H9 (cell line): ENCODE measurements around the gene DUOXA1. TPM values are rescaled to one million over a fixed set of nuclear protein-coding genes. Genes with fewer than 3 reads are reported as not detected.

Experiments used
- DNase-seq: peaks from one replicate; pipeline ENCODE4 v3.0.0-alpha.2; 2017
- H2AFZ ChIP-seq: one replicate; pipeline ENCODE4 v1.6.1; 2013; ENCODE audit warnings: mild to moderate bottlenecking, low read length, control low read depth, moderate library complexity
- H2AK5ac ChIP-seq: 2 replicates; pipeline ENCODE4 v1.6.1; 2013; ENCODE audit warnings: low read length, control low read depth, mixed read lengths; ENCODE audit not compliant: insufficient read length
- H2BK120ac ChIP-seq: one replicate; pipeline ENCODE4 v1.6.1; 2013; ENCODE audit warnings: low read depth, mild to moderate bottlenecking, low read length, control low read depth, inconsistent platforms; ENCODE audit not compliant: poor library complexity, severe bottlenecking
- H2BK12ac ChIP-seq: 2 replicates; pipeline ENCODE4 v1.6.1; 2013; ENCODE audit warnings: low read length, control low read depth, mixed read lengths, low read depth; ENCODE audit not compliant: insufficient read length
- H2BK15ac ChIP-seq: 2 replicates; pipeline ENCODE4 v1.6.1; 2013; ENCODE audit warnings: low read depth, low read length, control low read depth
- H2BK20ac ChIP-seq: one replicate; pipeline ENCODE4 v1.6.1; 2013; ENCODE audit warnings: low read depth, mild to moderate bottlenecking, low read length, control low read depth, inconsistent platforms; ENCODE audit not compliant: poor library complexity, severe bottlenecking
- H2BK5ac ChIP-seq: 2 replicates; pipeline ENCODE4 v1.6.1; 2013; ENCODE audit warnings: low read length, control low read depth, mixed read lengths; ENCODE audit not compliant: insufficient read length
- H3K14ac ChIP-seq: 2 replicates; pipeline ENCODE4 v1.6.1; 2013; ENCODE audit warnings: low read length, control low read depth; ENCODE audit not compliant: insufficient read depth
- H3K18ac ChIP-seq: 2 replicates; pipeline ENCODE4 v1.6.1; 2013; ENCODE audit warnings: low read depth, mild to moderate bottlenecking, mixed read lengths, low read length, control low read depth; ENCODE audit not compliant: insufficient read length
- H3K23ac ChIP-seq: 2 replicates; pipeline ENCODE4 v1.6.1; 2013; ENCODE audit warnings: low read length, control low read depth, mixed read lengths, low read depth; ENCODE audit not compliant: insufficient read length
- H3K23me2 ChIP-seq: 2 replicates; pipeline ENCODE4 v1.6.1; 2013; ENCODE audit warnings: low read depth, mild to moderate bottlenecking, mixed read lengths, low read length, control low read depth; ENCODE audit not compliant: insufficient read length, poor library complexity, severe bottlenecking
- H3K27ac ChIP-seq: 2 replicates; pipeline ENCODE4 v1.5.1; 2013; ENCODE audit warnings: low read length, control low read depth, mixed read lengths, low read depth; ENCODE audit not compliant: insufficient read length
- H3K27me3 ChIP-seq: 2 replicates; pipeline ENCODE4 v1.6.1; 2013; ENCODE audit warnings: low read length, control low read depth, inconsistent platforms; ENCODE audit not compliant: insufficient read depth
- H3K4ac ChIP-seq: 2 replicates; pipeline ENCODE4 v1.6.1; 2013; ENCODE audit warnings: low read depth, mild to moderate bottlenecking, control low read depth, inconsistent platforms, low read length, moderate library complexity
- H3K4me1 ChIP-seq: 2 replicates; pipeline ENCODE4 v1.6.1; 2013; ENCODE audit warnings: low read length, control low read depth, inconsistent platforms; ENCODE audit not compliant: insufficient read depth
- H3K4me2 ChIP-seq: 2 replicates; pipeline ENCODE4 v1.6.1; 2013; ENCODE audit warnings: low read length, control low read depth, mixed read lengths; ENCODE audit not compliant: insufficient read length, insufficient read depth
- H3K56ac ChIP-seq: 2 replicates; pipeline ENCODE4 v1.6.1; 2013; ENCODE audit warnings: low read depth, mild to moderate bottlenecking, mixed read lengths, low read length, control low read depth; ENCODE audit not compliant: insufficient read length
- H3K79me1 ChIP-seq: 2 replicates; pipeline ENCODE4 v1.6.1; 2013; ENCODE audit warnings: low read depth, mild to moderate bottlenecking, moderate library complexity, low read length, control low read depth, inconsistent platforms; ENCODE audit not compliant: insufficient read depth, poor library complexity, severe bottlenecking
- H3K79me2 ChIP-seq: 2 replicates; pipeline ENCODE4 v1.6.1; 2013; ENCODE audit warnings: low read length, control low read depth, inconsistent platforms; ENCODE audit not compliant: insufficient read depth
- H3K9ac ChIP-seq: 2 replicates; pipeline ENCODE4 v1.6.1; 2013; ENCODE audit warnings: low read length, control low read depth, mixed read lengths; ENCODE audit not compliant: insufficient read length; ENCODE audit errors: extremely low read depth
- H3K9me3 ChIP-seq: one replicate; pipeline ENCODE4 v1.6.1; 2013; ENCODE audit warnings: low read depth, low read length, inconsistent platforms; ENCODE audit not compliant: control insufficient read depth
- H3T11ph ChIP-seq: one replicate; pipeline ENCODE4 v1.6.1; 2013; ENCODE audit warnings: mild to moderate bottlenecking, low read length, control low read depth, inconsistent platforms
- H4K20me1 ChIP-seq: one replicate; pipeline ENCODE4 v1.6.1; 2013; ENCODE audit not compliant: control insufficient read depth, insufficient read length, insufficient read depth
- H4K5ac ChIP-seq: 2 replicates; pipeline ENCODE4 v1.6.1; 2013; ENCODE audit warnings: low read depth, mild to moderate bottlenecking, mixed read lengths, low read length, control low read depth; ENCODE audit not compliant: insufficient read length
- H4K8ac ChIP-seq: replicated peaks from 2 replicates; pipeline ENCODE4 v1.6.1; 2013; ENCODE audit warnings: low read length, control low read depth, mixed read lengths, low read depth; ENCODE audit not compliant: insufficient read length
- H4K91ac ChIP-seq: 2 replicates; pipeline ENCODE4 v1.6.1; 2013; ENCODE audit warnings: low read depth, mild to moderate bottlenecking, moderate library complexity, mixed read lengths, low read length, control low read depth; ENCODE audit not compliant: insufficient read length
- H3K27ac Mint-ChIP-seq, 3 experiments: 2 replicates in 2 of 3; 3 replicates in 1 of 3; pipeline ENCODE4 v1.8.0; 2020 to 2021; ENCODE audit warnings: mixed read lengths in 3 of 3, mild to moderate bottlenecking in 1 of 3, moderate library complexity in 1 of 3
- H3K27me3 Mint-ChIP-seq: 2 replicates; pipeline ENCODE4 v1.8.0; 2021; ENCODE audit warnings: low read depth, mild to moderate bottlenecking, moderate library complexity, mixed read lengths
- H3K36me3 Mint-ChIP-seq, 3 experiments: 2 replicates in 2 of 3; 3 replicates in 1 of 3; pipeline ENCODE4 v1.8.0; 2020 to 2021; ENCODE audit warnings: low read depth in 3 of 3, mixed read lengths in 3 of 3; ENCODE audit not compliant: insufficient read depth in 1 of 3
- H3K4me1 Mint-ChIP-seq, 2 experiments: 2 replicates each; pipeline ENCODE4 v1.8.0; 2020; ENCODE audit warnings: mixed read lengths in 2 of 2
- H3K4me3 Mint-ChIP-seq, 2 experiments: 2 replicates in 1 of 2; 3 replicates in 1 of 2; pipeline ENCODE4 v1.8.0; 2020 to 2021; ENCODE audit warnings: mild to moderate bottlenecking in 2 of 2, mixed read lengths in 2 of 2, moderate library complexity in 1 of 2
- H3K9me3 Mint-ChIP-seq, 2 experiments: 2 replicates in 1 of 2; 3 replicates in 1 of 2; pipeline ENCODE4 v1.8.0; 2020; ENCODE audit warnings: mild to moderate bottlenecking in 2 of 2, mixed read lengths in 2 of 2, moderate library complexity in 1 of 2
- WGBS: extraction: QIAGEN DNeasy Blood & Tissue Kit; methylation state at CpG from one replicate; pipeline ENCODE4 v1.1.7; 2013; ENCODE audit warnings: missing lambda C conversion rate, low lambda C conversion rate, mixed read lengths; ENCODE audit not compliant: insufficient read length; ENCODE audit errors: extremely low coverage; 5-methylcytosine and 5-hydroxymethylcytosine counted together
- total RNA-seq: library from RNA; stranded (reverse); gene quantifications from 2 replicates; pipeline ENCODE4 v1.2.1, GENCODE V29; 2021
- TF ChIP-seq, protein P1 (sequence below): fragments of 200-600 bp; sonication (generic); conservative IDR thresholded peaks from 3 replicates; pipeline ENCODE4 v1.8.0; 2021; ENCODE audit warnings: antibody characterized with exemption, mild to moderate bottlenecking

Gene DUOXA1
- total RNA-seq, 1 experiment from 2014 or later: 1.2 TPM

DNA sequence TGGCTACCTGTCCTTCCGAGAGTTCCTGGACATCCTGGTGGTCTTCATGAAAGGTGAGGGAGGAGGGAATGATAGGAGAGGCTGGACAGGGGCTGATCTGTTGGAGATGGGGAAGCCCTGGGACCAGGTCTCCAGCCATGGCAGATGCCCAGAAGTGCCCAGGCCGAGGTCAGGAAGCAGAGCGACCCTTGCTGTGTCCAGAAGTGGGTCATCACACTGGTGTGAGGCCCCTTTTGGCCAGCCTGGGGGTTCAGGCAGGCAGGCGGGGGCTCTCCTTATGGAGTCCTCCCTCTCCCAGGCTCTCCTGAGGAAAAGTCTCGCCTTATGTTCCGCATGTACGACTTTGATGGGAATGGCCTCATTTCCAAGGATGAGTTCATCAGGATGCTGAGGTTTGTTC is 17.9 kb upstream of the DUOXA1 start:
- no peak overlapping the region for H3K18ac ChIP-seq
- no peaks in the 10 kb centered on the region for H4K20me1 ChIP-seq
- no peak overlapping the region for H2BK5ac ChIP-seq
- Mint-ChIP-seq H3K27ac (no peak overlapping the region), H3K4me3 (no peak overlapping the region), H3K36me3 (no peaks in the 10 kb centered on the region), H3K4me1 (peaks cover 5 to 7% of the 10 kb centered on the region in 2 experiments; a peak in 3 of 4 replicates), H3K9me3 (no peaks in the 10 kb centered on the region), H3K27me3 (peaks cover 31% of the 10 kb centered on the region)
- H3K4me1 ChIP-seq: no peaks in the 10 kb centered on the region
- DNase-seq: no peak
- no peak overlapping the region for H2BK15ac ChIP-seq
- H4K8ac ChIP-seq: no peak overlapping the region
- no peak overlapping the region for H2BK120ac ChIP-seq
- H2BK20ac ChIP-seq: no peak overlapping the region
- TF ChIP-seq, protein P1, sequence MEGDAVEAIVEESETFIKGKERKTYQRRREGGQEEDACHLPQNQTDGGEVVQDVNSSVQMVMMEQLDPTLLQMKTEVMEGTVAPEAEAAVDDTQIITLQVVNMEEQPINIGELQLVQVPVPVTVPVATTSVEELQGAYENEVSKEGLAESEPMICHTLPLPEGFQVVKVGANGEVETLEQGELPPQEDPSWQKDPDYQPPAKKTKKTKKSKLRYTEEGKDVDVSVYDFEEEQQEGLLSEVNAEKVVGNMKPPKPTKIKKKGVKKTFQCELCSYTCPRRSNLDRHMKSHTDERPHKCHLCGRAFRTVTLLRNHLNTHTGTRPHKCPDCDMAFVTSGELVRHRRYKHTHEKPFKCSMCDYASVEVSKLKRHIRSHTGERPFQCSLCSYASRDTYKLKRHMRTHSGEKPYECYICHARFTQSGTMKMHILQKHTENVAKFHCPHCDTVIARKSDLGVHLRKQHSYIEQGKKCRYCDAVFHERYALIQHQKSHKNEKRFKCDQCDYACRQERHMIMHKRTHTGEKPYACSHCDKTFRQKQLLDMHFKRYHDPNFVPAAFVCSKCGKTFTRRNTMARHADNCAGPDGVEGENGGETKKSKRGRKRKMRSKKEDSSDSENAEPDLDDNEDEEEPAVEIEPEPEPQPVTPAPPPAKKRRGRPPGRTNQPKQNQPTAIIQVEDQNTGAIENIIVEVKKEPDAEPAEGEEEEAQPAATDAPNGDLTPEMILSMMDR: no peak
- H3K23me2 ChIP-seq: no peaks in the 10 kb centered on the region
- H2AK5ac ChIP-seq: no peak overlapping the region
- H3K27ac ChIP-seq: no peak overlapping the region
- H3K14ac ChIP-seq: no peak overlapping the region; the same call in 1 of the 2 replicates
- no peak overlapping the region for H3T11ph ChIP-seq
- H3K23ac ChIP-seq: no peak overlapping the region
- no peak overlapping the region for H3K56ac ChIP-seq
- no peaks in the 10 kb centered on the region for H3K79me2 ChIP-seq
- H2AFZ ChIP-seq: no peak overlapping the region
- no CpG with 5 or more reads among the region's 7 CpGs for WGBS
- no peaks in the 10 kb centered on the region for H3K79me1 ChIP-seq
- H3K9me3 ChIP-seq: no peaks in the 10 kb centered on the region
- no peaks in the 10 kb centered on the region for H3K27me3 ChIP-seq
- H3K4me2 ChIP-seq: no peak overlapping the region
- H4K91ac ChIP-seq: no peak overlapping the region
- H4K5ac ChIP-seq: no peak overlapping the region
- no peak overlapping the region for H2BK12ac ChIP-seq
- H3K4ac ChIP-seq: no peak overlapping the region
- H3K9ac ChIP-seq: no peak overlapping the region
